ENCODE data around the gene C3orf85.
"Not testable (repeated sequence)": the region's sequence is repeated elsewhere in the genome, so short reads cannot be mapped to it uniquely, and the experiment has no call there.

The C3orf85 gene, protein sequence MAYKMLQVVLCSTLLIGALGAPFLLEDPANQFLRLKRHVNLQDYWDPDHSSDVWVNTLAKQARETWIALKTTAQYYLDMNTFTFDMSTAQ

DNA sequence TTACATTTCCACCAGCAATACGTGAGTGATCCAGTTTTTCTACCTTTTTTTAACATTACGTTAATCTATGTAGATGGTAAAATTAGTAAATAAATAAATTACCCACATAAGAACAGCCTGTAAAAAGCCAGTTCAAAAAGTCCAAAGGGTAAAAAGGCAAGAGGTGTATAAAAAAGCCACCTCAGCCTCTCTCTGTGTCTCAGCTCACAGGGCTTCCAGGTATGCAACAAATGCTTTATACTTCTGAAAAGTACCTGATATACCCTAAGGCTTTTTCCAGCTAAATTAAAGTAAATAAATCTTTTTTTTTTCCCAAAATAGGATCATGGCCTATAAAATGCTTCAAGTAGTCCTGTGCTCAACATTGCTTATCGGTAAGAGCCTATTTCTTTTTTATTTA, at the start of gene C3orf85:
Gene C3orf85, plus strand, starts transcription at position 197 of the 400 bp plus-strand sequence. Its CDS starts 129 bp downstream, at position 326.
- DNase-seq (ENCODE audit: low read depth in 2 of 2): no peak

DNA sequence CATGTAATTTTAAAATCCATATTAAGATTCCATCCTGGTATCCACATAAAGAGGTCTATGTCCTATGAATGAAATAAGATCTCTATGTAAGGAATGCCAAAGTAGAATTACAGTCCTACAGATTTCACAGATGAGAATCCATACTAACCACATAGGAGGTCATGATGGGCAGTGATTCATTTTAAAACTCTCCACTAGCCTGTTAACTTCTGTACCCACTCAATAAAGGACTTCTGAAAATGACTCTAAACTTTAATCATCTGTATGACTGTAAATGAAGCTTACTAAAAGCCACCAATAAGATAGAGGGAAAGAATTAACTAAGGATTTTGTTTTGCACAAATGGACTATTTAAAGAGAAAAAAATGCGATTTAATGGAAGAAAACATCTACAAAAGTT, 47.3 kb upstream of the C3orf85 start:
- DNase-seq (ENCODE audit: low read depth in 2 of 2): no peak

DNA sequence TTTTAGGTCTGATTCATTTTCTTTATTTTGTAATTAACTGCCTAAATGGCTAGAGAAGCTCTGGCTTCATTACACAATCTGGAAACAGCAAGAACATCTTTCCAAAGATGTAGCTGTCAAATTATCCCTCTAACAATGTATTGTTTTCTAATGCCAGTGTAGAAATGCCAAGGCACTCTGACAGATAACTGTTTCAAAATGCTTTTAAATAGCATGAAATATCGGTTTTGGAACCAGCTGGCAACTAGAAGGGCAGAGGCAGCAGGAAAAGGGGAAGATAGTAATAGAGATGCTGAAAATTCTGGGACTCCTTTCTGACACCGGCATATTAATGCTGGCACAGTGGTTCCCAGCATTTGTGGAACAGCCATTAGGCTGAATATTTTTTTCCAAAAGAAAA, 44.7 kb upstream of the C3orf85 start:
- no peak for DNase-seq (ENCODE audit: low read depth in 2 of 2)

DNA sequence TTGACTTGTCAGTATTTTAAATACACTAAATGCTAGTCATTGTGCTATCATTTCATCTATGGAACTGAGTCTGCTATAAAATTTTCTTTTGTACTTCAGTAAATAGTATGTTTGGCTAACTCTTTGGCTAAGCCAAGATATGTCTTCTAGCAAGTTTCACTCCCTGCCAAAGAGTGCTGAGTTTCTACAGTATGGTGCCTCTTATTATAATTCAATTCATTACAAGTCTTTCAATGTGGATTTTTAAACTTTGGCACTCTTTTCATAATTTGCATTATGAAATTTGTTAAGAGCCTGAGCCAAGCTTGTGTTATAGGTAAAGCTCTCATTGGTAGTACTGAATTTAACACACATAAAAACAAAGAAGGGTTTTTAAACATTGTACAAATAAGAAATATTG, 43.0 kb upstream of the C3orf85 start:
- DNase-seq (ENCODE audit: low read depth in 2 of 2): no peak

DNA sequence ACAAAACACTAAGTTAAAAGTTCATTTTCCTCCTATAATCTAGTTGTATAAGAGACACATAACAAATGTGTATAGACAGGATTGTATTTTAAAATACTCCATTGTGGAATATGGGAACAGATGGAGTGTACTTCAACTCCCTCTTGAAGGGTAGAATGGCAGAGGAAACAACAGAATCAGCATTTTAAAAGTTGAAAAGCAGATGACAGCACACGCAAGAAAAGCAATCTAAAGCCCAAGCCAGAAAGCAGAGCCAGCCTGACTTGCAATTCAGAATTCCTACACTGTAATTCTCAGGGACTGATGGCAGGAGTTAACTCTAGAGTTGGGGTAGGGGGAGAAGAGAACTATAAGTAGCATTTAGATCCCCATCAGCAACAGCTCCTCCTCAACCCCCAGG, 41.4 kb upstream of the C3orf85 start:
- no peak for DNase-seq (ENCODE audit: low read depth in 2 of 2)

DNA sequence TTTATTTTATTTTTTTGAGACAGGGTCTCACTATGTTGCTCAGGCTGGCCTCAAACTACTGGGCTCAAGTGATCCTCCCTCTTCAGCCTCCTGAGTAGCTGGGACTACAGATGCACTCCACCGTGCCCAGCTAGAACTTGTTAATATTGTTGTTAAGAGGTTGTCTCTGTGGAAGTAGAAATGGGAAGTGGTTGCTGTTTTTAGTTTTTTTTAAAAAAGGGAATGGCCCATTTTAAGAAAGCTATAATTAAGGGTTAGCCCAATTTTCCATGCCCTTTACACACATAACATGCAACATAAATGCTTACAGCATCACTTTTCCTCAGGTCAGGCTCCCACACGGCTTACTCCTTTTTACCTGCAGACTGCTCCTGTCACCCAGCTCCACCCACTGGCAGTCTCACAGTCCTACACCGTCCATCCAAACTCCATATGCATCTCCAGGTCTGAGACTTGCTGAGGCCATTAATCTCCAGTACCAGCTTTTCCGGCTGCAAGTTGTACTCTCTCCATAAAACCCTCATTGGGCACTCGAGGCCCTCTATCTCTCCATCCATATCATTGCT, 38.4 kb upstream of the C3orf85 start:
- no peak for DNase-seq (ENCODE audit: low read depth in 2 of 2)

DNA sequence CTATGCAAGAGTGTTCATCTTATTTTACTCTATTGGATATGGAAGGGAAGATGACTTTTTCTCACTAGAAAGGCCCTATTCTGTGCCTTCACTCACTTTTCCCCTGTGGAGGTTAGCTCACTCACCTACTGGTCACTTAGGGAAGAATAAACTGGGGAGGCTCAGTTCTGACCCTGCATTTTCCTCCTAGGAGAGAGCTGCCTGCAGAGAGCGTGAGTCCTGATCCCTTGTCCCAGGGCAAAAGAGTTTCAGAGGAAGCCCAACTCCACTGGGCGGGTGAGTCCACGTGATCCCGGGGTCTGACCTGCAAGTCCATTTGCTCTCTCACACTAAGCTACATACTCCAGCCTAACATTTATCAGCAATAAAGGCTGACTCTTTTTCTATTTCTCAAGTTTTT, 26.9 kb upstream of the C3orf85 start:
- no peak for DNase-seq (ENCODE audit: low read depth in 2 of 2)

DNA sequence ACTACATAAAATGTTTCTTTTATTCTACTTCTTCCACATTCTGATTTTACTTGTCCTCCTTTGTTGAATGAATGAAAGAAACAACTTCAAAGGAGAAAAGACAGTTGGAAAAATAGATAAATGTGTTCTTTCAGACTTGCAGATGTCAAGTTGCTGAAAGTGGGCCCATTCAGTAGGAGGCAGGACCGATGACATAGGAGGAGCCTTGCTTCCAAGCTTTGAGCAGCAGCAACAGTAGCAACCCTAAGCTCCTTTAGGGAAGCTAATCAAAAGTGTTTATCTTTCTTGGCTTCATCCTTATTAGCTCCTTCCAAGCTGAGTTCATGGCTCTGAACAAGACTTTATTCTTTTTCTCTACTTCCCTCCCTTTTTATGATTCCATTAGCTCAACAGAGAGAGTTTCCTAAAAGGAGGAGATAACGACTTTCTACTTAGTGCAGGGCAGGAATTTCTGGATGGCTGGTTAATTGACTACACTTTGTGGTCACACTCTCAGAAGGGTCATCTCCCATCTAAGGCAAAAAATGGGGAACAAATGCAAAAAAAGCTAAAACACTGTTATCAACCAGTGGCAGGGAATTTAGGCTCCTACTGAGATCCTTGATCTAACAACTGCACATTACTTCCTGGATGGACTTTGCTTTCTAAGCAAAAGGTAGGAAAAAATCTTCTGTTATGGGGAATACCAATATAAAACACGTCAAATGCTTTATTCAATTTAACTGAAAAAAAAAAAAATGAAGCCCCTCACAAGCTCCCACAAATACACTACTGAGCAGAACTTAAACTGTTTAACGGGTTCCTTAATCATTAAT, 23.4 kb upstream of the C3orf85 start:
- DNase-seq (ENCODE audit: low read depth in 2 of 2): no peak

DNA sequence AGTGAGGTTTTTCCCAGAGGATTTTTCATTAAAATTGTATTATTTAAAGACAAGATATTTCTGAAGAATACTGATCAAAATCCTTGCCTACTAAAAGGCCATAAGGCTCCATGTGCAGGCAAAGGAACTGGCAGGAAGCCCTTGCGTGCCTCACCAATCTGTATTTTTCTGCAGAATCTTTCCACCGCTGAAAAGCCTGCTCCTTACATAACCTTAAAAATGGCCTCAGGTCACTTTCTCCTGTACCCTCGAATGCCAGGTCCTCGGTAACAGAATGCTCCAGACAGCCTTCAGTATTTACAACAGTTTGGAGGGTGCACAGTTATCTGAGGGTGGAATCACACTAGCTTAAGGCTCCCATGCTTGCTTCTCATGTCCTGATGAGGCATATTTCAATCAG, 21.8 kb upstream of the C3orf85 start:
- DNase-seq (ENCODE audit: low read depth in 2 of 2): no peak

DNA sequence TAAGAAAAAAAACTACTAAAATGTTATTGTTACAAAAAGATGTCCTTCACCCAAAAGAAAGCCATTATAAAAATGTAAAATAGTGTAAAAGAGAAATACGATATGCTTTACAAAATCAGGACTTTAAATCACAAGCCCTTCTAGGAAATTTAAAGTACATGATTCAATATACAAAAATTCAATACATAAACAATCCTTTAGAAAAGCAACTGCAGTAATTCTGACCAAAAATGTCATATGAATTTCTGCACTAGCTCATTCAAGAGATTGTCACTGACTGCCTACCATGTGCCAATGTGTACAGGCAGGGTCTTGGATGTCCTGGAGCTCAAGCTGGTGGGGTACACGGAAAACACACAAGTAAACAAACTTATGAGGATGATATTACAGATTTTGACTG, 21.1 kb upstream of the C3orf85 start:
- DNase-seq (ENCODE audit: low read depth in 2 of 2): no peak

DNA sequence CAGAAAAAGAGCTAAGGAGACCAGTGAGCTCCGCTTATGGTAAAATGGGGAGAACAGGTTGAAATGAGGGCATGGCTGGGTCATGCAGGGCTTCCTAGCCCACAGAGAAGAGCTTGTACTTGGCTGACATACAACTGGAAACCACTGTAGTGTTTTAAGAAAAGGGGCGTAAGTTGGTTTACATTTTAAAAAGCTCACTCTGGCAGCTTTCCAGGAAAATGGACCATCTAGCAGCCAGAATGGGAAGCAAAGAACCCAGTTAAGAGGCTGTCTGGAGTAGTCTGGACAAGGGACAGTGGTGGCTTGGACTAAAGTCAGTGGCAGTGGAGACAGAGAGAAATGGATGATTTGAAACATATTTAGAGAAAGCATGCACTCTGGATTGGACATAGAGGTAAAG, 20.5 kb upstream of the C3orf85 start:
- DNase-seq (ENCODE audit: low read depth in 2 of 2): no peak

DNA sequence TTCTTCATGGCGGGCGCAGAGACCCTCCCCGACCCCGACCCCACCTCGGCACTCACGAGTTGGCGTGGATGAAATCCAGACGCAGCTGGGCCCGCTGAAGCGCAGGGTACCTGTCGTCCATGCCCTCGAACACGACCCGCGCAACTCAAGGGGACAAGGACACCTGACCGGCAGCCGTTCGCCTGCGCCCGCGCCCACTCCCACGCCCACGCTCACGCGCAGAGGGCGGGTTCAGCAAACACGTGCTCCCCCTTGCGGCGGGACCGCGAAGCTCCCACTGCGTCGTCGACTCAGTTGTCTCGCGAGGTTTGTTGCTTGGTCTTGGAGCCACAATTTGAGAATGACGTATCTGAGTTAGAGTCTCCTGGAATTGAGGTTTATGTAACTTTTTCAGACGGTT, 18.6 kb upstream of the C3orf85 start, which contains the start of gene MORC1:
Gene MORC1, minus strand, starts transcription at position 196 of the 400 bp plus-strand sequence. Its CDS starts 75 bp downstream, at position 121.
- DNase-seq (ENCODE audit: low read depth in 2 of 2): no peak

DNA sequence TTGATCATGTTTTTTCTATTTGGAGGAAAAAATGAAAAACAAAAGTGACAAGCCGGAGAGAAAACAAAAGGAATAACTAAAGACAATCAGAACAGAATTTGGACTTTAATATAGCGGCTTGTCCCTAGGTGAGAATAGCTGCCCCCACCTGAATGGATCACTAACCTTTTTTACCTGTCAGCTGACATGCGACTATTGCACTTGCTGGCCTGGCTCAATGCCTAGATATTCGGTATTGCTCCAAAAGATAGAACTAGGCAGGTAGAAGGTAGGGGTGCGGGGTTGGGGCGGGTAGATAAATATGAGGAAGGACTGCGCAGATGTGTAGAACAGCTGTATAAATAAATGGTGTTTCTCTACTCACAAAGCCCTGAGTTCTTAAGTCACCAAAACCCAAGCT, 17.9 kb upstream of the C3orf85 start:
- no peak for DNase-seq (ENCODE audit: low read depth in 2 of 2)

DNA sequence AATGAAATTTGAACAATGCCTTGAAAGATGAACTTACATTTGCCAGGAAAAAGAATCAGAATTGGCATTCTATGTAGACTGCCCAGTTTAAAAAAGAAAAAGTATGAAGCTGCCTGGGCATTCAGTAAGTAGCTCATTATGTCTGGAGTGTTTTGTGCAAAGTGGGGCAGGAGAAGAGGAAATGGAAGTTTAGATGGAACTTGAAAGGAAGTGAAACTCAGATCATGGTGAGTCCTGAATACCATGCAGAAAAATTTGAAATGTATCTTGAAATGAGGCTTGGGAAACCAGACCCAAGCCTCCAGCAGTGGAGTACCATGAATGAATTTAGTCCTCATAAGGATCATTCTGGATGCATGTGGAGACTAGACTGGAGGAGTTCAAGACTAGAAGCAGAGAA, 13.8 kb upstream of the C3orf85 start:
- no peak for DNase-seq (ENCODE audit: low read depth in 2 of 2)

DNA sequence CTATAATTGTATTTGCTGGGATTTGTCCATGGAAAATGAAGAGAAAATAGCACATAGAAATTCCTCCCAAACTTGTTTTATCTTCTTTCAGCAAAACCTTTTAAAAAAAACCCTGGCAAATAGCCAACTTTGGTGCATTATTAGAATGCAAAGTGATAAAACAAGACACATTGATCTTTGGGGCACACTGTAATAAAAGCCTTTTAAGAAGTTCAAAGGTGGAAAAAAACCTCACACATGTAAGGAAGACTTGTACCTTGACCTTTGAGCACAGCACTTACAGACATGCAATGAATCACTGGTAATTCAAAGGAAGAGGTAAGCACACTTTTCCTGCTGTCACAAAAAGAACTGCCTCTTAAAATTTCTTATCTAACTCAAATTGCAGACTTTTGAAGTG, 10.6 kb upstream of the C3orf85 start:
- DNase-seq (ENCODE audit: low read depth in 2 of 2): no peak

DNA sequence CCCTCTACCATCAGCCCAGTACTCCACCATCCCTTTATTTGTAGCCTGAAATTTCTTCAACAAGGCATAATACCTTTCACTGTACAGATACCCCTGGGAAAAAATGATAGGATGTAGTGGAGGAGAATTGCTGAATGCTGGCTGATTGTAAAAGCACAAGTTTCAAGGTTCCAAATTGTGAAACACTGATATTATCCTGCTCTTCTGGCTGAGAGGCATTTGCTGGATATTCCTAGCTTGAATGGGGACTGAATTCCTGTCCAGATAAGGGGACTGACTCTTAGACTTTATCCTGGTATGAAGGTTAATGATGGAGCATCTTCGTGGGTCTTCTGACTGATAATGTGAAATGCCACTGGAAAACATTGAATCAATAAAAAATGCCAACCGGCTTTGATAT, 9.0 kb upstream of the C3orf85 start:
- no peak for DNase-seq (ENCODE audit: low read depth in 2 of 2)

DNA sequence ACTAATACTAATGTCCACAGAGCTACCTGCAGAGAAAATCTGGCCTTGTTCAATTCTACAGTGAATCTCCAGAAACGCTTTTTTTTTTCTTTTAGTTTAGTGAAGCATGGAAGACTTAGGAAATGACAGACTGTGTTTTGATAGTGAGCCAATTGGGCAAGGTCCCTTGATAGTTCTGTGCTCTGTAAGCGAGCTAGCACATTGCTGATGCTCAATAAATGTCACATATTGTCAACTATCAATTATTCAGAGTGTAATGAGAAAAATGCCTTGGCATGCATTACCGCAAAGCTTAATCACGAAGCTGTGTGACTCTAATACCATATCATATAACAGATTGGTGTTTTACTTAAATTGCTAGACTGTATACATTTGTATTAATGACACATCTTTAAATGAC, 5.2 kb upstream of the C3orf85 start:
- DNase-seq (ENCODE audit: low read depth in 2 of 2): no peak

DNA sequence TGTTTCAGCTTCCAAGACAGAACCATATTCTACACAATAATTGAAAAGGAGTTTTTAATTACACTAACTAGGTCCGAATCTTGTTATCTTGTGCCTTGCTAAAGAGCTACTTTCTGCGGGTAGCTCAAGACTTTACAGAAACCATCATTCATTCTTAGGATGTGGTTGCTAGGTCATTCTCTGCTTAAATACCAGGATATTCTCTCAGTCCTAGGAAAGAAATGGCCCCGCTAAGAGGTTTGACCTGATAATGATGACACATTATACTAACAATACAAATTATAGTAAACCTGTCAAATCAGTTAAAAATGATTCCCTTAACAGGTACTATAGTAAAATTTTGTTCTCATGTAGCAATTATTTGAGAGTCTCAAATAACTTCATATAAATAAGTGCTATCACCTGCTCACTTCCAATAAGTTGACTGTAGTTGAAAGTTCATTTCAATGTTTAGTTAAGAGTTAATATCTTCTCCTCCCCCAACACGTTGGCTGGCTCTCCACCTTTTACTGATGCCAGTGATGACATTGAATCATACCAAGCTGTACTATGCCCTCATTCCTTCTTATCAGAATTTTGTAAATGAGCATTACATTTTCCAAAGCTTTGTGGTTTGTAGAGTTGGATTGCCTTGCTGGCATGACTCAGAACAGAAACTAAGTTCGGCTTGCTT, 3.6 kb upstream of the C3orf85 start:
- no peak for DNase-seq (ENCODE audit: low read depth in 2 of 2)

DNA sequence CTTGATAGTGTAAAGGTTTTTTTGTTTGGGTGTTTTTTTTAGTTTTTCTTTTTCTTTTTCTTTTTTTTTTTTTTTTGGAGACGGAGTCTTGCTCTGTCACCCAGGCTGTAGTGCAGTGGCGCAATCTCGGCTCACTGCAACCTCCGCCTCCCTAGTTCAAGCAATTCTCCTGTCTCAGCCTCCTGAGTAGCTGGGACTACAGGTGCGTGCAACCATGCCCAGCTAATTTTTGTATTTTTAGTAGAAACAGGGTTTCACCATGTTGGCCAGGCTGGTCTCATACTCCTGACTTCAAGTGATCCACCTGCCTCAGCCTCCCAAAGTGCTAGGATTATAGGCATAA, 3.1 kb upstream of the C3orf85 start:
- DNase-seq (ENCODE audit: low read depth in 2 of 2): not testable (repeated sequence)

DNA sequence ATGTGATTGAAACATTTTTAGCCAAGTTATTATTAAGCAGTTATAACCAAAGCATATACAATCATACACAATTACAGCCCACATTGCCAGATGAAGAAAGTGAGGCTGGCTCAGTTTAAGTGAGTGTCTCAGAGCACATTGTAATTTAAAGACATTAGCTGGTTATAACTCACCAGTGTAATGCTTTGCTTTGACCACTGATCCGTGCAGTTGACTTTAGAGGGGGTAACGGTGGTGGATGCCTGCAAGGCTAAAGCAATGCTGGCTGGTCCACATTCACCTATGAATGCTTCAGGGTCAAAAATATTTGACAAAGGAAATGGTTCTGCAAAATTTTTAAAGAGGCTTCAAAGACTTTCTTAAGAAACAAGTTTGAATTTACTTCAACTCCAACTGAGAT, 1.2 kb downstream of the C3orf85 start:
- DNase-seq (ENCODE audit: low read depth in 2 of 2): no peak

DNA sequence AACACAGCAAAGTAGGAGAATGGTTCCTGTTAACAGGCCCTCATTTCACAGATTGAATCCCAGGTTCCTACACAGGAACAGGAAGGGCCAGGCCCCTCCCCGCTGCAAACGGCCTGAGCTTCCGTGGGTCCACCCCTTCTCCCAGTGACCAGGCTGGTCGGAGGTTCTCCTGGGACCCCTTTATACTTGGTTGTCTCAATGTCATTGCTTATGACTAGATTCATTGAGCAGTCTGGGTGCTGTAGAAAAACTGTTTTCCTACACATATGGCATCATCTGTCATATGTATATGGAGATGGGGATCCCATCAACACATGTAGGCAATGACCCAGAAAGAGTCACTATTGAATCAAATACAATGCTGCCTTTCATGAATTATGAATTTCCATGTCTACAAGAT, 3.8 kb downstream of the C3orf85 start:
- DNase-seq (ENCODE audit: low read depth in 2 of 2): no peak

DNA sequence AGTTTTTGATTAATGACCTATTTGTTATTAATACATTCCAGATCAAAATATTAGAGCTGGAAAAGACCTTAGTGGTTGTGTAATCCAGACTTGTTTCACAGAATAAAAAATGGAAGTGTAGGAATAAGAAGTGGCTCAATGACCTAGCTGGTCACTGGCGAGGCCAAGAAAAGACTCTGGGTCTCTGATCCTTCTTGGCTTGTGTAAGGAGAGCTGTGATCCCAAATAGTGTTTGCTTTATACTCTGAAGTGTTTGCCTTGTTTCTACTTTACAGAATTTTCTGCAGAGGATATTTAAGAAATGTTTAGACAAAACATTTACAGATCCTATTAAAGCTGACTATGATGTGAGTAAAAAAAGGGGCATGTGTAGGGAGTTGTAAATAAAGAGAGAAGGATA, 7.1 kb downstream of the C3orf85 start:
- no peak for DNase-seq (ENCODE audit: low read depth in 2 of 2)

DNA sequence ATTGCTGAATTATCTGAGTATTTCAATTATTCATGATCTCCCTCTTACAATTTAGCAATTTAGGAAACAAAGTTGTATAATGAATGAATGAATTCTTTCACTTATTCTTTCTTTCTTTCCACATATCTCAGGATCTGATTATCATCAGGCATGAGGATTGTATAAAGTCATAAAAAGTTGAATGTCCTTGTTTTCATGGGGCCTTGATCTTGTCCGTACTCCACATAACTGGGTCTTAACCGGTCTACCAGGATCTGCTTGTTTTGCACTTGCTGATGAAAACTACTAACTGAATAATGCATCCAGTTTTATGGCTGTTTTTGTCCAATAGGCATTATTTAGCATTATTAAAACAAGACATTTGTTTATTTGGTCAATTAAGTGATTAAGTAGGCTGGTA, 12.6 kb downstream of the C3orf85 start:
- DNase-seq (ENCODE audit: low read depth in 2 of 2): no peak
